AG04450 (cell line): ENCODE measurements around the gene GABRR3. TPM values are rescaled to one million over a fixed set of nuclear protein-coding genes. Genes with fewer than 3 reads are reported as not detected.

Experiments
- CTCF ChIA-PET: fragments of 300-600, 350-600 bp; formaldehyde crosslinking; extraction: SDS; loops from one replicate; lab custom pipeline; 2022; ENCODE audit warnings: antibody characterized with exemption, inconsistent platforms; lab: Charles Lee
- POLR2A ChIA-PET: fragments of 350-600 bp; formaldehyde crosslinking; extraction: SDS; loops from one replicate; lab custom pipeline; 2021; ENCODE audit warnings: antibody characterized with exemption, inconsistent platforms; lab: Yijun Ruan, JAX
- DNase-seq: peaks from one replicate; pipeline ENCODE4 v3.0.0-alpha.2; 2011; ENCODE audit warnings: low read depth, low spot score
- H3K27ac ChIP-seq: one replicate; pipeline ENCODE4 v1.5.1; 2012; ENCODE audit warnings: low read depth, low read length, control low read depth
- H3K27me3 ChIP-seq: one replicate; pipeline ENCODE4 v1.6.0; 2012; ENCODE audit warnings: low read length; ENCODE audit not compliant: control insufficient read depth, insufficient read depth
- H3K4me3 ChIP-seq: 2 replicates; pipeline ENCODE4 v1.5.1; 2011; ENCODE audit warnings: mild to moderate bottlenecking, low read depth, low read length, control low read depth
- H3K9me3 ChIP-seq: 2 replicates; pipeline ENCODE4 v1.5.1; 2012; ENCODE audit warnings: low read length; ENCODE audit not compliant: control insufficient read depth, insufficient read depth
- polyA plus RNA-seq: library from polyadenylated mRNA; depleted of rRNA; stranded (reverse); fragments of >200 nt; gene quantifications from 2 replicates; pipeline ENCODE4 v1.2.3, GENCODE V29; 2011
- TF ChIP-seq, protein P1 (sequence below): IDR thresholded peaks from 2 replicates; pipeline ENCODE4 v1.5.1; 2011; ENCODE audit warnings: low read depth, low read length, control low read depth, inconsistent platforms

GABRR3 gene
- polyA plus RNA-seq, 1 experiment: not detected

DNA sequence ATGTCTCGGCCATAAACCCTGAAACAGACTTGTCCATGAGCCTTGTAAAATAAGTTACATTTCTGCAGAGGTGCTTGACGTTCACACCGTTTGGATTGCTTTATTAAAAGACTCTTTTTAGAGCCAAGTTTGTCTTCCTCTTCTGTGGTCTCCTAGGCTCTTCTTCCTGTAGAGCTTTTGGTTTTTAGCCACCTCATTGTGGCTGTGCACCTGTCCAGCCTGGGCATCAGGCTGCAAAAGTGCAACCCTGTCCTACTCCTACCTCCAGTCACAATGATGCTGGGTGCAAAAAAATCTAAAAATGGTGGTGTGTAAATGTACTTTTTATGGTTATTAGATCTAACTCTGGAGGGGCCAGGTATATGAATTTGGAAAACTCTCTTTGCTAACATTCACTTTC lies 60.1 kb downstream of the GABRR3 start:
- H3K27me3 ChIP-seq: peaks cover 2% of the 10 kb centered on the region
- no peak overlapping the region for H3K4me3 ChIP-seq
- ChIA-PET CTCF (interaction anchor here (0.6 kb wide), 1 partner anchor 49 kb away, joined by 9 read pairs; no protein-coding TSS in a partner anchor), POLR2A (no interaction called here)
- TF ChIP-seq, protein P1, sequence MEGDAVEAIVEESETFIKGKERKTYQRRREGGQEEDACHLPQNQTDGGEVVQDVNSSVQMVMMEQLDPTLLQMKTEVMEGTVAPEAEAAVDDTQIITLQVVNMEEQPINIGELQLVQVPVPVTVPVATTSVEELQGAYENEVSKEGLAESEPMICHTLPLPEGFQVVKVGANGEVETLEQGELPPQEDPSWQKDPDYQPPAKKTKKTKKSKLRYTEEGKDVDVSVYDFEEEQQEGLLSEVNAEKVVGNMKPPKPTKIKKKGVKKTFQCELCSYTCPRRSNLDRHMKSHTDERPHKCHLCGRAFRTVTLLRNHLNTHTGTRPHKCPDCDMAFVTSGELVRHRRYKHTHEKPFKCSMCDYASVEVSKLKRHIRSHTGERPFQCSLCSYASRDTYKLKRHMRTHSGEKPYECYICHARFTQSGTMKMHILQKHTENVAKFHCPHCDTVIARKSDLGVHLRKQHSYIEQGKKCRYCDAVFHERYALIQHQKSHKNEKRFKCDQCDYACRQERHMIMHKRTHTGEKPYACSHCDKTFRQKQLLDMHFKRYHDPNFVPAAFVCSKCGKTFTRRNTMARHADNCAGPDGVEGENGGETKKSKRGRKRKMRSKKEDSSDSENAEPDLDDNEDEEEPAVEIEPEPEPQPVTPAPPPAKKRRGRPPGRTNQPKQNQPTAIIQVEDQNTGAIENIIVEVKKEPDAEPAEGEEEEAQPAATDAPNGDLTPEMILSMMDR: no peak
- no peak for DNase-seq
- H3K9me3 ChIP-seq: no peaks in the 10 kb centered on the region
- H3K27ac ChIP-seq: no peak overlapping the region

DNA sequence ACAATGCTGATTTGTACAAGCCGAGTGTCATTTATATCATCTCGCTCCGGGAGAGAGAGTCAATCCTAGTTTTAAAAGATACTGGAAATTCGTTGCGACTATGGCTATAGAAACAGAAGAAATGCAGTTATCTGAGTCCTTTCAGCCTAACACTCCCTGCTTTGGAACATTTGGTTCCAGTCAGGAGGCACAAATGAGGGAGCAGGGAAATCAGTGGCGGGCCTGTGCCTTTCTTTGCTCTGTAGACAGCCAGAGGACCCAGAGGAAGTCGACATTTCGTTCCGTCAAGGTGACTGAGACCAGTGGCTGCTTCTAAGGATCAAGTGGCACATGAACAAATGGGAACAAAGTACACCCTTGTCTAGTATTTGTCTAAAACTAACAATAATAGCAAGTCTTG lies 62.1 kb downstream of the GABRR3 start:
- Histone ChIP-seq H3K4me3 (no peak overlapping the region; the same call in 1 of the 2 replicates), H3K9me3 (no peaks in the 10 kb centered on the region), H3K27ac (no peak overlapping the region), H3K27me3 (no peaks in the 10 kb centered on the region)
- POLR2A ChIA-PET: no interaction called here
- CTCF ChIA-PET: no interaction called here
- TF ChIP-seq, protein P1: no peak
- DNase-seq: no peak

DNA sequence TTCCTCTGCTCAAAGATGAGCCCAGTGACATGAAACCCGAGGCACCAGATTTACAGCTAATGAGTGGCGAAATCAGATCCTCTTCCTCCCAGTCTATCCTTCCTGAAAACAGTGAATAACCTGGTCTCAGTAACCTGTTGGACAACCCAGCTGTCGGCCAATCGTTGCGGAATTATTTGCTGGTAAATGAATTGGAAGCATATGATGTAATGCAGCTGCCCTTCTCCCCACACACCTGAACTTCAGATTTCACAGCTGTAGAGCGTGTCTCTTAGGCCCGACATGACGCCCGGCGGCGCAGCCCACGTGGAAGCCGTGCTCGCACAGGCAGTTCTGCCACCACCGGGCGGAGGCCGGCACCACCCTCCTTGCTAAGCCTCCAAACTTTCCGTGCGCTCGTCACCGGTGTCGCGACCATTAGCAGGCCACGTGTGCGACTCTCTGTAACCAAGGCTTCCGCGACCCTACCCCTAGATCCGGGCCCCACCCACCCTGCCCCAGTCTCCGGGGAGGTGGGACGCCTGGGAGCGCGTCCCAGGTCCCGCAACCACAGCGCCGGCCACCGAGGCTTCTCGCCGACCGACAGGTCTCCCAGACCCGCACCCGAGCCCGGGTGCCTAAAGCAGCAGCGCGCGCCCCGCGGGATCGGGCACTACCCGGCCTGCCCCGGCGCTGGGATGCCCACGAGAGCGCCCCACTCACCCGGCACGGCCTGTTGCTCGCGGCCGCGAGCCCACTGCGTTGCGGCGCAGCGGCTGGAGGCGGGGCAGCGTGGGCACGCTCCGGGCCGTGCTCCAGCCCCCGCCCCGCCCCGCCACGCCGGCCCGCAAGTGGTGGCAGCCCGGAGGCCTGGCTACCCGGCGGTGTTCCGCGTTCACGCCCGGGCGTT lies 63.2 kb downstream of the GABRR3 start, which contains the start of gene RIOX2:
TSS of gene RIOX2 (minus strand) at position 753 of the 889 bp plus-strand sequence. CDS start 4,838 bp downstream, outside the sequence.
- Histone ChIP-seq H3K9me3 (no peaks in the 10 kb centered on the region), H3K27ac (peak within 1 kb of the TSS; percentile 13), H3K4me3 (peak within 1 kb of the TSS; percentile 69), H3K27me3 (no peaks in the 10 kb centered on the region)
- ChIA-PET POLR2A (interaction anchor here (1.5 kb wide), 1 partner anchor 150 kb away, joined by 5 read pairs; the partner anchor contains the start of gene CRYBG3), CTCF (interaction anchor here (0.8 to 1.9 kb wide), 3 partner anchors 16 to 51 kb away, joined by 3 to 8 read pairs (median 6); no protein-coding TSS in a partner anchor)
- DNase-seq: no peak
- TF ChIP-seq, protein P1: 0 out of 2 replicates have a peak, but pooled peaks have one; percentile 15

DNA sequence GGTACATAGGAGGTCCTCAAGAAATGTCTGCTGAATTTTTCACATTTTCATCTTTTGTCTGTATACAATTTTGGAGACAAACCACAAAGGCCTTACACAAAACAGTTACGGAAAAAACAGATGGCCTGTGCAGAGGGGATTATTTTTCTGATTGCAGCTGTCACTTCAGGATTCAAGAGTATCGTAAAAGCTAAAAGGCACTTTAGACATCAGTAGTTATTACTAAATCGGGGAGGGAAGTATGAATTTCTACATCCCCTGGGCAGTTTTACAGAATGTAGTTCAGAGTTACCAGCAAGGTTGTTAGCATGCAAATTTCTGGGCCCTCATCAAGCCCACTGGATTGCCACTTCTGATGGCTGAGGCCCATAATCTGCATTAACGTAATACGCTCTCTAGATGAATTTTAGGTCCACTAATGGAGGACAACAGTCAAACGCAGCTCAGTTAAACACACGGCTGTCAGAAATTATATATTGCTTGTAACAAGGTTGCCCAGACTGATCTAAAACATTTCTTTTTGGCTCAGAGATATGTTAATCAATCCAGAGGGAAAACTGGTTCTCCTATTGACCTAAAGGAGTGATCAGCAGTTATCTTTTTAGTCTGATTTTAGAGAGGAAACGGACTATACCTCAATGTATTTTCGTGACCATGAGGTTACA lies 64.0 kb downstream of the GABRR3 start:
- H3K27ac ChIP-seq: no peak overlapping the region
- no peak for DNase-seq

More for the DNA sequence above, 64.0 kb downstream of the GABRR3 start:
- POLR2A ChIA-PET: interaction anchor here (1.5 kb wide), 1 partner anchor 149 kb away, joined by 5 read pairs; the partner anchor contains the start of gene CRYBG3
- TF ChIP-seq, protein P1: no peak
- H3K9me3 ChIP-seq: no peaks in the 10 kb centered on the region
- no peaks in the 10 kb centered on the region for H3K27me3 ChIP-seq
- CTCF ChIA-PET: interaction anchor here (0.8 to 1.9 kb wide), 4 partner anchors 16 to 252 kb away, joined by 3 to 8 read pairs (median 6); no protein-coding TSS in a partner anchor
- H3K4me3 ChIP-seq: peak overlapping the region; percentile 69
